Glomerular visceral epithelial cell (primary cell): ENCODE data around the gene ALX1.

Source experiments
- DNase-seq: peaks from one replicate; pipeline ENCODE4 v3.0.0-alpha.2; 2016; ENCODE audit errors: extremely low spot score

ALX1 gene

DNA sequence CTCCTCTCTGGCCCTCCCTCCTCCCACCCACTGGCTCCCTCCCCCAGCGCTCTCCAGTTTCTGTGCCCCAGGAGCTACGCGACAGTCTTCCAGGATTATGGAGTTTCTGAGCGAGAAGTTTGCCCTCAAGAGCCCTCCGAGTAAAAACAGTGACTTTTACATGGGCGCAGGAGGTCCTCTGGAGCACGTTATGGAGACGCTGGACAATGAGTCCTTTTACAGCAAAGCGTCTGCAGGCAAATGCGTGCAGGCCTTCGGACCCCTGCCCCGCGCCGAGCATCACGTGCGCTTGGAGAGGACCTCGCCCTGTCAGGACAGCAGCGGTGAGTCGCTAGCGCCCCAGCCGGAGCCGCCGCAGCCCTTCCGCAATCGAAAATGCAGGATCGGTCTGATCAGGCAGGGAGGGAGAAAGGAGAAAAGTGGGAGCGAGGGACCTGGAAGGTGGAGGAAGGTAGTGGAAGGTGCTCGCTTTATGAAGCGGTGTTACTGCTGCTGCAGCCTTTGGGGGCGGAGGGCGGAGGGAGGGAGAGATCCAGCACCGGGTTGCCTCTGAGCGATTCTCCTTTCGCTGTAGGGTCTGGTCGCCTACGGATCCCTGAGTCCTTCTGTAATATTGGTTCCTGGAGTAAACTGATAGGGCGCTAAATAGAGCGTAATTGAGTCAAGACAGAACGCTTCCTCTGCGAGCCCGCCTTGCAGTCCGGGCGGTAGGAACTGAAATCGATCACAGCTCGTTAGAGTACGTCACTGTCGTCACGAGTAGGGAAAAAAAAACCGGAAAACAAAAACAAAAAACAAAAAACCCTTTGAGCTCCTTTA lies at the start of gene ALX1:
ALX1 (plus strand) TSS at position 56 of the 819 bp plus-strand sequence; CDS start at position 98, 42 bp downstream.
- peak; percentile 76 for DNase-seq

- DNase-seq, result no peak
These were observed 42.7 kb upstream of the ALX1 start for GRCh38 chr12:85237327-85237726.

DNA sequence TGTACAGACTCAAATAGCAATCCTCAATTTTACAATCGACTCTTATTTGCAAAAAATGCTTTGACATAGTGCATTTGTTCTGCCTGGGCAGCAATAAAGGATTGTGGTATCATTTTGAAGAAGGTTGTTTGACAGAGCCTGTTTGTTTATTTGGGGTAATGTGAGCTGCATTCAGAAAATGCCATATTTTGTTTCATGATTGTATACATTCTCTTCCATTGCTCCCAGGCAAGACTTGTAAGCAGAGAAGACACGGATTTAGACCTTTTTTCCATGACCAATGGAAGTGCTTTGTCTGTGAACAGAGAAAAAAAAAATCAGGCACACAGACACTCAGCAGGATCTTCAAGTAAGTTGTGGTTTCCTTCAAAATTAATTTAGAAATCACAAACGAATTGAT lies 35.5 kb upstream of the ALX1 start:
- DNase-seq, result no peak

- DNase-seq, result no peak
These were observed 26.2 kb upstream of the ALX1 start for GRCh38 chr12:85253853-85254252.

GRCh38 chr12:85257671-85258070 lies 22.3 kb upstream of the ALX1 start:
- DNase-seq, result no peak

- no peak for DNase-seq
These were observed 19.6 kb upstream of the ALX1 start for GRCh38 chr12:85260447-85260846.

- peak; percentile 41 for DNase-seq
These were observed 19.1 kb upstream of the ALX1 start for GRCh38 chr12:85260896-85261295.

DNA sequence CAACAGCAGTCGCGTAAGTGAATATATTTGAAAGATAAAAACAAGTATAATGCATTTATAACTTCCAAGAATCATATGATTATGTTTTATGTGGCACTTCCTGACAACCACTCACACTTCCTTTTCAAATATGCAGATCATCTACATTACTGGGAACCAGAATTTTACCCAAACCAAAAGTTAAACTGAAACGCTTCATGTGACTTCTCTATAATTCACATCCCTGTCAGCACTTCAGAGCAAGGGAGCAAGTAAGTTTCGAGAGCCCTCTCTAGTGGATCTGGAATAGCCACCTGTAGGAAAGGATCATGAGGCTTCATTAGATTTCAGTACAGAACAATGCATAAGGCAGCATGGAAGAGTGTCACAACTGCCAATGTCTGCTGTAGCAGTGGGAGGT lies 13.7 kb upstream of the ALX1 start:
- DNase-seq, result no peak

GRCh38 chr12:85273381-85274314 lies 6.4 kb upstream of the ALX1 start:
- DNase-seq, result no peak

DNA sequence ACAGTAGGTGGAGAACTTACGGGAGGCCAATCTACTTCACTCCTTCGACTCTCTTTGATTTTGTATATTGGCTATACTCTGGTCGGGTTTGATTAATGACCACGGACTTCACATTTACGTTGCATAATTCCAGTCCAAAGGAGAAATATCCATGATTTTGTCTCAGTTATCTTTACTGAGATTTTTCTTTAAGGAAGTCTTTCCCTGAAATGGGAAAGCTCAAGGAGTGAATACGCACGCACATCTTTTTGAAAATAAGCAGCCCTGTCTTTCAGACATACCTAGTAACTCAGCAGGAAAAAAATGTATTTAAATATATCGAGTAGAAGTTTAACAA lies 5.7 kb upstream of the ALX1 start:
- no peak for DNase-seq

GRCh38 chr12:85275374-85275773 lies 4.6 kb upstream of the ALX1 start:
- no peak for DNase-seq

DNA sequence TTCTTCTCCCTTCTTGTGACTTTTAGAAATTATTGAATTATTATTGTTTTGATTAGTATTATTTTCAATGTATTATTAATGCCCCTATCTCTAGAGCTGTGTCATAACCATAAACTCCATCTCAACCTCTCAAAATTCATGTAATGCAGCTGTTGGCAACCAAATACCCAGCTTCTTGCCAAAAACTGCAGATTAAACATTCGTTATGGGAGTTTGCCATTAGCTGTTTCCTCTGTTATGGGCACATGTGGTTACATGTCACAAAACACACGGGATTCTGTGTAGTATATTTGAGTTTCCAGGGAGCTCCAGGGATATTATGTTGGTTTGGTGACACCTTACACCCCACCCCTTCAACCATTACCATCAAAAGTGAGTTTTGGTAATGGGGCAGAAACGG lies 2.8 kb upstream of the ALX1 start:
- DNase-seq, result no peak

DNA sequence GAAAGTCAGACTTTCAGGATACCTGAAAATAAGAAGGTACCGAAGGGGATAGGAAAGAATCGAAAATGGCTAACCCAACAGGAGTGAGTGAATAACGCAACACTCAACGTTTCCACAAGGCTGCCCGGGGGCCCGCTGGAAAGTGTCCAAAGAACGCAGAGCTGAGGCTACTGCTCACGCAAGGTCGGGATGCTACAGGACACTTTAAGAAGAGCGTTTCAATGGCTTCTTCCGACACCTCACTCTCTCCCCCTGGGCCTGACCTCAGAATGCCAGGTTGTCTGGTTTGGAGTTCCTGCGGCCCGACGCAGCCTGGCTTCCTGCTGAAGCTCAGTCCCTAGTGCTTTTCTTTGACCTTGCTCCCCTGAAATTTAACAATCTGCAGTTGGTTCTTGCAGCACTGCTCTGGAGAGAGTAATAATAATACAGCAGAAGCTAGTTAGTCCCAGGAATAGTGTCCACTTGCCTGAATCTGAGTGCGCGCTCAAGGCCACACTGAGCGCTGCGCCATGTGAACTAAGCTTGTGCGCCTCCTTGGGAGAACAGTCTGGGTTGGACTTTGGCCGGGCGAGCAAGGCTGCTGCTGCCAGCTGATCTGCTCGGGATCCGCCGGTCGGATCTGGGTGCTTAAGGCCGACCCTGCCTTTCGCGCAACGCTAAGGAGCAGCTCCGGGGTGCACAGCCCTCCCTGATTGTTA lies 2.0 kb upstream of the ALX1 start:
- DNase-seq, result no peak

GRCh38 chr12:85278598-85279448 lies 1.2 kb upstream of the ALX1 start:
- DNase-seq, result no peak

GRCh38 chr12:85279449-85280164 lies 413 bp upstream of the ALX1 start:
- DNase-seq, result peak; percentile 31

DNA sequence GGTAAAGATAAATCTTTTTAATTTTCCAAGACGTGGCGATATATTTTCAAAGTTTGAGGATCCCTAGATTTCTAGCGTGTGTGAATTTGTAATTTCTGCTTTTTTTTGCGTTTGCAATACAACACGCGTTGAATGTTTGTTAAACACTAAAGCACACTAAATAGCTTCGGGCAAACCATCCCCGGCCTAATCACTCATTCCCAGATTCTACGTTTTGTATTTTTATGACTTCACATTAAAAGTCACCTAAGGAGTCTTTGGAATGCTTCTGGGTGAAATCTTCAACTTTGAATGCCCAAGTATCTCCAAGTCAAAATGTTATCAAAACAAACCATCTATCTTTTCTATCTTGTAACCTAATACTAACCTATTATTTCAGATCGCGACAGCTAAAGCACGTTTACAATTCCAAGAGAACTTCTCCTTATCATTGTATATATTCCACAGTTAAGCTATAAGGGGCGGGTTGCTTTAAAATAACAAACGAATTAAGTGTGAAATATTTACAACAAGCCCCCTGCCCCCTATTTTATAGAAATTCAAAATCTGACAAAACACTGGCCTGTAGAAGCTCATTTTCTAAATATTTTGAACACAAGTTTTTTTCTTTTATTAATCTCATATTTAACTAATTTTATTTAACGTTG lies 1.1 kb downstream of the ALX1 start:
- no peak for DNase-seq

- DNase-seq, result peak; percentile 1
These were observed 1.8 kb downstream of the ALX1 start for GRCh38 chr12:85281636-85282312.

DNA sequence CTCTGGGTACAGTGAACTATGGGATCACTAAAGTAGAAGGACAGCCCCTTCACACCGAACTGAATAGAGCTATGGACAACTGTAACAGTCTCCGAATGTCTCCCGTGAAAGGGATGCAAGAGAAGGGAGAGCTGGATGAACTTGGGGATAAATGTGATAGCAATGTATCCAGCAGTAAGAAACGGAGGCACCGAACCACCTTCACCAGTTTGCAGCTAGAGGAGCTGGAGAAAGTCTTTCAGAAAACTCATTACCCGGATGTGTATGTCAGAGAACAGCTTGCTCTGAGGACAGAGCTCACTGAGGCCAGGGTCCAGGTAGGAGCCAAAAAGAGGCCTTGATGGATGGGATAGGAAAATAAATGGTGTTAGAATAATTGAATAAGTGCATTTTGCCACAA lies 3.5 kb downstream of the ALX1 start:
- DNase-seq, result peak; percentile 1

- DNase-seq, result no peak
These were observed 16.3 kb downstream of the ALX1 start for GRCh38 chr12:85296362-85296761.

GRCh38 chr12:85299053-85299452 lies 19.0 kb downstream of the ALX1 start:
- DNase-seq, result no peak
